T-helper 2 cell treated with Interferon-gamma antibody and Interleukin-4, amounts not matched to agents 100 ng/mL and 5 ng/mL, for 36 hours (primary cell): ENCODE data around the gene HSBP1. TPM values are rescaled to one million over a fixed set of nuclear protein-coding genes. Genes with fewer than 3 reads are reported as not detected.

Source experiments
- total RNA-seq: library from RNA; stranded (reverse); gene quantifications from 2 replicates; pipeline ENCODE4 v1.2.3, GENCODE V29; 2022

Gene HSBP1
- total RNA-seq, 1 donor from 2014 or later = 73.1 TPM

Other genes starting within 250 kb of the HSBP1 start
- 5.2 and 5.8 TPM in 2 replicates for gene MLYCD, start 91.1 kb downstream of the HSBP1 start, total RNA-seq
- gene OSGIN1, start 145.3 kb downstream of the HSBP1 start, total RNA-seq = 0.84 and 0.89 TPM in 2 replicates
- gene NECAB2, start 160.3 kb downstream of the HSBP1 start, total RNA-seq = not detected in 2 replicates
- not detected in 2 replicates for gene SLC38A8, start 234.8 kb downstream of the HSBP1 start, total RNA-seq